Activated T-helper 1 cell treated with anti-CD3 and anti-CD28 coated beads, Interleukin-12 subunit alpha, Interleukin-12 subunit beta, Interleukin-2, Interleukin-4 antibody, amounts not matched to agents 30 ng/mL and 10 ng/mL and 1 ng/mL, durations not matched to agents 14 hours and 24 hours and 36 hours (primary cell): ENCODE data around the gene EML2. TPM values are rescaled to one million over a fixed set of nuclear protein-coding genes. Genes with fewer than 3 reads are reported as not detected.

ENCODE experiments used
- DNase-seq: peaks from one replicate; pipeline ENCODE4 v3.0.0; 2021; ENCODE audit warnings: low spot score
- H3K27ac Mint-ChIP-seq: one replicate; pipeline ENCODE4 v1.8.0; 2021; ENCODE audit warnings: mild to moderate bottlenecking, mixed read lengths
- H3K27me3 Mint-ChIP-seq: one replicate; pipeline ENCODE4 v1.8.0; 2022; ENCODE audit warnings: mild to moderate bottlenecking, moderate library complexity, mixed read lengths; ENCODE audit not compliant: insufficient read depth
- H3K36me3 Mint-ChIP-seq: one replicate; pipeline ENCODE4 v1.8.0; 2021; ENCODE audit warnings: low read depth, mixed read lengths
- H3K4me1 Mint-ChIP-seq: one replicate; pipeline ENCODE4 v1.8.0; 2021; ENCODE audit warnings: low read depth, mixed read lengths
- H3K4me3 Mint-ChIP-seq: one replicate; pipeline ENCODE4 v1.8.0; 2021; ENCODE audit warnings: mild to moderate bottlenecking, moderate library complexity, mixed read lengths
- H3K9me3 Mint-ChIP-seq: one replicate; pipeline ENCODE4 v1.8.0; 2021; ENCODE audit warnings: mixed read lengths
- intact Hi-C: fragments of 100-400 bp; cut with micrococcal nuclease; formaldehyde crosslinking; loops from one replicate; pipeline ENCODE4 v1.15.1; 2024
- total RNA-seq: library from RNA; stranded (reverse); gene quantifications from 2 replicates; pipeline ENCODE4 v1.2.3, GENCODE V29; 2022

EML2 gene
- total RNA-seq, 1 donor from 2014 or later, result 148 TPM

DNA sequence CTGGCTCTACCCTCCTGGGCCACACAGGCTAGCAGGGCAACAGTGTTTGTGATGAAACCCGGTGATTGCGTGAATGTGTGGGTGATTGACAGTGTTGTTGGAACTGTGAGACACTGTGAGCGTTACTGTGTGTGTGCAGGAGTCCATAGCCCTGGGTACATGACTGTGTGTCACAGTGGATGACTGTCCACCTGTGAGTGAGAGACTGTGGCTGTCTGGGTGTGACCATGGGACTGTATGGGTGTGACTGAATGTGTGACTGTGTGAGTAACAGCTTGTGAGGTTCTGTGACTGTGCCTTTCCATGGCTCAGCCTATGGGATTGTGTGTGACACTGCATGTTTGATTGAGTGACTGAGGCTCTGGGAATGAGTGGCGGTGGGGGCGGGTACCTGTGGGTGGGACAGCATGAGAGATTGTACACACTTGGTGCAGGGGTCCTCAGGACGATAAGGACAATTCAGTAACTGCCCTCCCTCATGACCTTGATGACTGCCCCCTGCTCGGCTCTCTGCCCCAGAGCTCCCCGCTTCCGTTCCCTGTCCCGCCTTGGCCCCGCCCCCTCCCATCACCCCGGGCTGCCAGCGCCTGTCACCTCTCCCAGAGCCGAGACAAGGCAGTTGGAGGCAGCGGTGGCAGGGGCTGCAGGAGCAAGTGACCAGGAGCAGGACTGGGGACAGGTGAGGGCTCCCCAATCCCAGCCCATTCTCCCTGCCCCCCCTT is 28.6 kb upstream of the EML2 start, which contains the start of gene GIPR:
TSS of gene GIPR (plus strand) at position 602 of the 722 bp plus-strand sequence. CDS start 1,300 bp downstream, outside the sequence.
- peaks cover 30% of the 10 kb centered on the region for H3K4me1 Mint-ChIP-seq
- peaks cover 10% of the 10 kb centered on the region for H3K27me3 Mint-ChIP-seq
- intact Hi-C loops, result loop anchor here (1.0 to 2.0 kb wide), 4 partner anchors 10 to 83 kb away; partner anchors contain the start of gene OPA3
- peak within 1 kb of the TSS; percentile 89 for H3K27ac Mint-ChIP-seq
- peaks cover 3% of the 10 kb centered on the region for H3K36me3 Mint-ChIP-seq
- peak within 1 kb of the TSS; percentile 88 for H3K4me3 Mint-ChIP-seq
- no peaks in the 10 kb centered on the region for H3K9me3 Mint-ChIP-seq
- peak; percentile 34 for DNase-seq

GRCh38 chr19:45664575-45664974 is 25.4 kb upstream of the EML2 start:
- DNase-seq, result no peak
- Mint-ChIP-seq H3K27me3 (peaks cover 9% of the 10 kb centered on the region), H3K36me3 (no peaks in the 10 kb centered on the region), H3K4me3 (no peak overlapping the region), H3K4me1 (peaks cover 16% of the 10 kb centered on the region), H3K27ac (no peak overlapping the region), H3K9me3 (no peaks in the 10 kb centered on the region)
- intact Hi-C loops, result no loop called here

DNA sequence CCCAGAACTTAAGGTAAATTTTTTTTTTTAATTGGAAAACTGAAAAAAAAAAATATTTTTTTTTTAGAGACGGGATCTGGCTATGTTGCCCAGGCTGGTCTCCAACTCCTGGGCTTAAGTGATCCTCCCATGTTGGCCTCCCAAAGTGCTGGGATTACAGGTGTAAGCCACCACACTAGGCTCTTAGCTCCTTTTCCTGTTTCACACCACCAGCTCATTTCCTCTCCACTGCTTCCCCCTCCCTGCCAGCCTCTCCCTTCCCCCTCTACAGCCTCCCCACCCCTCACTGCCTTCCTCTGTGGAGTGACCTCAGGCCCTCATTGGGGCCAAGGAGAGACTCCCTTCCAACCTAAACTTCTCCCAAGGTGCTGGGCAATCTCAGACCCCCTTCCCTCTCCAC is 24.6 kb upstream of the EML2 start:
- Mint-ChIP-seq H3K4me3 (no peak overlapping the region), H3K27me3 (peaks cover 10% of the 10 kb centered on the region), H3K4me1 (peaks cover 16% of the 10 kb centered on the region), H3K36me3 (no peaks in the 10 kb centered on the region), H3K9me3 (no peaks in the 10 kb centered on the region), H3K27ac (no peak overlapping the region)
- no peak for DNase-seq
- intact Hi-C loops, result no loop called here

GRCh38 chr19:45660636-45661035 is 21.4 kb upstream of the EML2 start:
- intact Hi-C loops, result no loop called here
- no peaks in the 10 kb centered on the region for H3K4me1 Mint-ChIP-seq
- H3K4me3 Mint-ChIP-seq, result no peak overlapping the region
- H3K9me3 Mint-ChIP-seq, result no peaks in the 10 kb centered on the region
- H3K27ac Mint-ChIP-seq, result no peak overlapping the region
- H3K36me3 Mint-ChIP-seq, result no peaks in the 10 kb centered on the region
- DNase-seq, result no peak
- H3K27me3 Mint-ChIP-seq, result peaks cover 13% of the 10 kb centered on the region

- Mint-ChIP-seq H3K27me3 (peaks cover 13% of the 10 kb centered on the region), H3K27ac (no peak overlapping the region), H3K4me1 (no peaks in the 10 kb centered on the region), H3K36me3 (no peaks in the 10 kb centered on the region), H3K9me3 (no peaks in the 10 kb centered on the region), H3K4me3 (no peak overlapping the region)
- no peak for DNase-seq
- intact Hi-C loops, result no loop called here
Observed at GRCh38 chr19:45659096-45659729, 20.0 kb upstream of the EML2 start.

- no peaks in the 10 kb centered on the region for H3K4me1 Mint-ChIP-seq
Observed at GRCh38 chr19:45657520-45658167, 18.4 kb upstream of the EML2 start.

GRCh38 chr19:45655073-45655472 is 15.9 kb upstream of the EML2 start:
- Mint-ChIP-seq H3K4me1 (no peaks in the 10 kb centered on the region), H3K27ac (no peak overlapping the region), H3K36me3 (no peaks in the 10 kb centered on the region), H3K27me3 (peaks cover 12% of the 10 kb centered on the region), H3K4me3 (no peak overlapping the region), H3K9me3 (no peaks in the 10 kb centered on the region)
- intact Hi-C loops, result no loop called here
- no peak for DNase-seq

More at GRCh38 chr19:45657520-45658167, 18.4 kb upstream of the EML2 start:
- DNase-seq, result no peak
- H3K27me3 Mint-ChIP-seq, result peaks cover 13% of the 10 kb centered on the region
- no peaks in the 10 kb centered on the region for H3K9me3 Mint-ChIP-seq
- H3K27ac Mint-ChIP-seq, result no peak overlapping the region
- no peaks in the 10 kb centered on the region for H3K36me3 Mint-ChIP-seq
- H3K4me3 Mint-ChIP-seq, result no peak overlapping the region
- intact Hi-C loops, result no loop called here

DNA sequence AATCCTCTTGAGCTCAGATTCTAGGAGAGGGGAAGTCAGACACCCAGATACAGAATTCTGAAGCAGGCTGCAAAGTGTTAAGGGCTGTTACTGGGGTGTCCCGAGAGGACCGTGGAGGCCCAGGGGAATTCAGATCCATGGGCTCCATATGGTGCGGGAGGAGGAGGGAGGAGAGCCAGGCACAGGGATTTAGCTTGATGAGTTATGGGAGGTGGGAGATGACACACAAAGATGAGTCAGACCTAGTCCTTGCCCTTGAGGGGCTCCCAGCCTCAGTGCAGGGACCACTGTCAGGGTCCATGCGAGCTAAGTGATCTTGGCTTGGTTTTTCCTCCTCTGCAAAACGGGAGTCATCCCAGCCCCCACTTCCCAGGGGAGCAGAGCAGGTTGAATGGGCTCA is 14.4 kb upstream of the EML2 start:
- intact Hi-C loops, result no loop called here
- Mint-ChIP-seq H3K27ac (no peak overlapping the region), H3K9me3 (no peaks in the 10 kb centered on the region), H3K27me3 (peaks cover 3% of the 10 kb centered on the region), H3K4me1 (no peaks in the 10 kb centered on the region), H3K36me3 (no peaks in the 10 kb centered on the region), H3K4me3 (no peak overlapping the region)
- DNase-seq, result no peak

GRCh38 chr19:45650722-45651121 is 11.5 kb upstream of the EML2 start:
- H3K36me3 Mint-ChIP-seq, result no peaks in the 10 kb centered on the region
- H3K4me3 Mint-ChIP-seq, result no peak overlapping the region

DNA sequence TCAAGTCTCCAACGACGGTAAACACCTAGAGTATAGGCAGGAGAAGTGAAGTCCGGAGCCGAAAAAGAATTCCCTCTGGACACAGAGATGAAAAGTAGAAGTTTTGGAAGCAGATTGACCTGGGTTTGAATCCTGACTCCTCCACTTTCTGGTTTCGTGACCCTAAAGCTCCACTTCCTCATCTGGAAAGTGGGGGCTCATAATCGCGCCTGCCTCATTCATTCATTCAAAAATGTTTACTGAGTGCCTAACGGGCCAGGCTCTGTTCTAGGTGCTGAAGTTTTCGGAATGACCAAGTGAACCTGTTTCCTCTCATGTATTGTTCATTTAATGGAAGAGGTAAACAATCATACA is 7.1 kb upstream of the EML2 start:
- Mint-ChIP-seq H3K4me1 (peaks cover 19% of the 10 kb centered on the region), H3K36me3 (peaks cover 2% of the 10 kb centered on the region), H3K9me3 (no peaks in the 10 kb centered on the region), H3K27ac (peak overlapping the region; percentile 65), H3K4me3 (peak overlapping the region; percentile 88), H3K27me3 (no peaks in the 10 kb centered on the region)
- DNase-seq, result no peak
- intact Hi-C loops, result loop anchor here (1.0 kb wide), 2 partner anchors 31 to 35 kb away; no protein-coding TSS in a partner anchor

More at GRCh38 chr19:45650722-45651121, 11.5 kb upstream of the EML2 start:
- intact Hi-C loops, result no loop called here
- Mint-ChIP-seq H3K27me3 (peaks cover 2% of the 10 kb centered on the region), H3K27ac (no peak overlapping the region), H3K9me3 (no peaks in the 10 kb centered on the region), H3K4me1 (peaks cover 8% of the 10 kb centered on the region)
- no peak for DNase-seq

DNA sequence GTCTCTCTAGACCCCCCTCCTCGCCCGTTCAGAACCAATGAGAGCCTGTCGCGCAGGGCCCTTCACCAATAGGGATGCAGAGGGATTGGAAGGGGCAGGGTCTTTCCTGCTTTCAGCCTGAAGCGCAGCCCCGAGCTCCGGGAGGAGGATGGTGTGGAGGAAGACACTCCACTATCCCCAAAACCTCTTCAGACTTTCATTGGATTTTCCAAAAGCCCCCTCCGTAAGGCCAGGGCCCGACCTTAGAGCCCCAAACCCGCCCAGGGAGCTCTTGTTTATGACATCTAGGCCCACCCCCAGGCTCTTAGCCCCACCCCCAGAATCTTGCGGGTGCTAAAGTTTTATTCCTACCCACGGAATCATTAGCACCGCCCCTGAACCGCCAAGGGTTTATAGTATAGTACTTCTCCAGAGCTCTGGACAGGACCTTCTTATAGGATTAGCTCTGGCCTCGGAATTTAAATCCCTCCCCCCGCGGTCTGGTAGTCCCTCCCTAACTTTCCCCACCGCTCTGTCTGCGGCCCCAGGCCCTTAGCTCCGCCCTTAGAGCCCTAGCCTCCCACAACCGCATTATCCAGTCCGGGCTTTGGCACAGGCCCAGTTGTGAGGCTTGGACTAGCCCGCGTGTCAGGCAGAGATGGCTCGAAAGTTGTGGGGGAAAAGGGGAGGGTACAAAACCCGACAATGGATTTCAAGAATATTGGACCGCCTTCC is 6.6 kb upstream of the EML2 start:
- DNase-seq, result peak; percentile 81
- no peaks in the 10 kb centered on the region for H3K9me3 Mint-ChIP-seq
- peak overlapping the region; percentile 81 for H3K27ac Mint-ChIP-seq
- no peaks in the 10 kb centered on the region for H3K27me3 Mint-ChIP-seq
- H3K4me1 Mint-ChIP-seq, result peaks cover 25% of the 10 kb centered on the region
- intact Hi-C loops, result loop anchor here (1.0 kb wide), 3 partner anchors 32 to 47 kb away; partner anchors contain the start of gene QPCTL
- H3K4me3 Mint-ChIP-seq, result peak overlapping the region; percentile 88
- H3K36me3 Mint-ChIP-seq, result peaks cover 7% of the 10 kb centered on the region

- H3K4me3 Mint-ChIP-seq, result peak overlapping the region; percentile 88
- H3K9me3 Mint-ChIP-seq, result no peaks in the 10 kb centered on the region
- no peaks in the 10 kb centered on the region for H3K27me3 Mint-ChIP-seq
- intact Hi-C loops, result loop anchor here (1.0 kb wide), 1 partner anchor 47 kb away; the partner anchor contains the start of gene QPCTL
- peaks cover 27% of the 10 kb centered on the region for H3K4me1 Mint-ChIP-seq
- H3K36me3 Mint-ChIP-seq, result peaks cover 8% of the 10 kb centered on the region
- peak overlapping the region; percentile 81 for H3K27ac Mint-ChIP-seq
- DNase-seq, result no peak
Observed at GRCh38 chr19:45645068-45645630, 6.0 kb upstream of the EML2 start.
